ENCODE measurements around the gene CRHR2.
A peak's percentile ranks its signal among the peaks of the same experiment; 100 is the strongest.
"Not testable (repeated sequence)": the region's sequence is repeated elsewhere in the genome, so short reads cannot be mapped to it uniquely, and the experiment has no call there.

Gene CRHR2

GRCh38 chr7:30682212-30683083, at the start of gene CRHR2:
TSS of gene CRHR2 (minus strand) at chr7:30682456. CDS start at chr7:30682280, 176 bp downstream.
- peak; percentile 86 for DNase-seq

DNA sequence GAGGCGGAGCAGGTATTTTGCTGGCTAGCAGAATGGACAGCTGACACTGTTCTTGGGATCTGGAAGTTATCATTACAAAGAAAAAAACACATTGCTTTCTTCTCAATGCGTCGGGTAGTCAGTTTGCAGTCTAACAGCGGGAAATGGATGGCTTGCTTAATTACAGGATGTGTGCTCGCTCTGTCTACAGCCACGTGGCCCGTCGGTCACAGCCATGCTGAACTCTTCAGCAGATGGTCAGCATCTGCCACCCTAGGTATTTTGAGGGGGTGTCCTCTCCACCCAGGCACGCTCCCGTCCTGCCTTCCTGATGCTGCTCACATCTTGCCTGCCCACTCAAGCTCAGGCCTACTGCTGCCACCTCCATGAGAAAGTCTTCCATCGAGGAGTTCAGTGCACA, 49.3 kb upstream of the CRHR2 start:
- DNase-seq, result peak; percentile 36

DNA sequence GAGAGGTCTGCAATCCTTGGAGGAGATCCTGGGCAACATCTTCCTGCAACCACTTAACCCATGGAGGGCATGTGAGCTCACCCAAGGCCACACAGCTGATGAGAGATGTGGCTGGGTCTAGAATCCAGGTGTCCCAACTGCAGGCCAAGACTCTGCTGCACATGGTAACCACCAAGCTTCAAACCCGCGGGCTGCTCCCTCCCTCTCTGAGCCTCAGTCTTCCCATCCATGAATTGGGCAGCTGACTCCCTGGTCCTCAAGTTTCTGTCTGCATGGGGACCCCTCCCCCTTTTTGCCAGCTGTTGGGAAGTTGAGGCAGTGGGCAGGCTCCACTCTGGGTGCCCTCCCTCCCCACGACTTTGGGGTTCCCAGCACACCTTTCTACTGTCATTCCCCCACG, 48.7 kb upstream of the CRHR2 start:
- DNase-seq, result no peak

GRCh38 chr7:30730097-30730496, 47.8 kb upstream of the CRHR2 start:
- no peak for DNase-seq

DNA sequence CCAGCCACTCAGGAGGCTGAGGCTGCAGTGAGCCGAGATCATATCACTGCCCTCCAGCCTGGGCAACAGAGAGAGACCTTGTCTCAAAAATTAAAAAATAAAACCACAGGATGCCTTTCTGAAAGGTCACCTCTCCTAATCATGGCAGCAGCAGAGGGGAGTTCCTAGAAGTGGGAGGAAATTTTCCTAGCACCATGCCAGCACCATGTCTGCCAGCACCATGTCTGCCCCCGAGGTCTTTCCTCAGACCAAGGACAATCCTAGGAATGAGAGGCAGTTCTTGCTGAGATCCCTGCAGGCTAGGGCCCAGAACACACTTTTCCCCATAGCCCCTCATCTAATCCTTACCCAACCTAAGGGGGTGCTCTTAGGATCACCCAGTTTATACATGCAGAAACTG, 47.4 kb upstream of the CRHR2 start:
- no peak for DNase-seq

DNA sequence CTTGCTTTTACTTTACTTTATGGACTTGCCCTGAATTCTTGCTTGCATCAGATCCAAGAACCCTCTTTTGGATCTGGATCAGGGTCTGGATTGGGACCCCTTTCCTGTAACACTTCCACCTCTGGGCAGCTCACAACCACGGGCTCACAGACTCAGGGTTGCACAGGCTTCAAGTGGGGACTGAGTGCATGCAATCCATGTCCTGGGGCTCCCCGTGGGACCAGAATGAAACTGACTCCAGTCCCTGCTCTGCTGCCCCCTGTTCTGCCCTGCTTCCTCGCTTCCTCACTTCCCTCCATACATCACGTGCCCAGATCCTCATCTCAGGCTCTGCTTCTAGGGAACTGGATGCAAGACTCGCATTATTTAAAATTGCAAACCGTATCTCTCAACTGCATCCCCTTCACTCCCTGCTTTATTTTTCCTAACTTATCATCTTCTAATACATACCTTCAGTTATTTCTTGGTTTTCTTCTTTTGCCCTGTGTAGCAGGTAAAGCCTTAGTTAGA, 46.4 kb upstream of the CRHR2 start:
- no peak for DNase-seq

DNA sequence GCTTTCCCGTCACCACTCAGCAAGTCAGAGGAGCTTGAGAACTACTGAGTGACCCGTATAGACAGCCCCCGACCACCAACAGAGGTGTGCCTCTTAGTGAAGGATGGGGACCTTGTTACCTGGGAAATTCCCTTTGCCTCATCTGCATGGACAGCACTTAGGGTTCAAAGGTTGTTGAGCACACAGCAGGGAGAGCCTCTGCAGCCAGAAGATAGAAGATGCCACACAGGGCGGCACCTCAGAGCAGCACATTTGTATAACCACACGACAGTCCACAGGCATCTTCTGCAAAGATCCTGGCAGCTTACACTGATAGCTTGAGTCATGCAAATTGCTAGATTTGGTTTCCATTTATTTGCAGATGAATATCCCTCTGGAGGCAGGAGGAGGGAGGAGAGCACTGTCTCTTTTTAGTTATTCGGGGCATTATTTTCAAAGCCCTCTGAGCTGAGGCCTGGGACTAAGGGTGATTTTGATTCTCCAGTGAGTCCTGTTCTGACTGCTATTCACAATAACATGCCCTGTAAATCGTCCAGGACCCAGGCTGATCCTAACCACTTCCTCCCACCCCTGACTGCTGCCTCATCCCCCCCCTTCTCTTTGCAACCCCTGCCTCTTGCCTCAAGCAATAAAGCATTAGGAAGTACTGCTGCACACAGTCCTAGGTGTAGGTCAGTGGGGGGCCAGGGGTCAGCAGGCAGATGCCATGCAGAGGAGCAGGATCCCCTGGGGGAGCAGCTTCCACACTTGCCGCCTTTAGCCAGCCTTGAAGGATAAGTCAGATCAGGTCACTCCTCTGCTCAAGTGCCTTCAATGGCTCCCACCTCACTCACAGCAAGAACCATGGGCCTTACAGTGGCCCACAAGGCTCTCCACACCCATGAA, 45.0 kb upstream of the CRHR2 start:
- DNase-seq, result no peak

DNA sequence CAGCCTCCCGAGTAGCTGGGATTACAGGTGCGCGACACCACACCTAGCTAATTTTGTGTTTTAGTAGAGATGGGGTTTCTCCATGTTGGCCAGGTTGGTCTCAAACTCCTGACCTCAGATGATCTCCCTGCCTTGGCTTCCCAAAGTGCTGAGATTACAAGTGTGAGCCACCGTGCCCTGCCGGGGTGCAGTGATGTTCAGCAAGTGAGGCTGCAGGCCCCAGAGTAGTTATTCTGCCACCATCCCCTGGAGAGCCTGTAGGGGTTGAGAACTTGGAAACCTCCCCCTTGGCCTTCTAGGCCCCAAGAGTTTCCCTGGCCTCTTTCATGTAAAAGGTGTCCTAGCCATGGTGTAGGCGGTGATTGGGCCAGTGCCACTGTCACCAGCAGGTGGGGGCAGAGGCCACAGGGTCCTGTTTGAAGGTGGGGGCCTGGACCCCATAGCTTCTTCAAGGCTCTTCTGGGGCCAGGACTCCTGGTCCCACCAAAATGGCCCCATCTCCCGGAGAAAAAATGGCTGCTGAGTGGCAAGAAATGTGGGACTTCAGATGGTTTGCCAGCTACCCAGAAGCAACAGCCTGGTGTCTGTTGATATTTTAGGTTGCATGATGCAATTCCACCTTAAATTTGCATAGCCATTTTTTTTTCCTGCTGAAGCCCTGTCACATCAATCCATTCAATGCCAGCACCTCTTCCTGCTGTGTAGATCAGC, 44.2 kb upstream of the CRHR2 start:
- DNase-seq, result no peak

DNA sequence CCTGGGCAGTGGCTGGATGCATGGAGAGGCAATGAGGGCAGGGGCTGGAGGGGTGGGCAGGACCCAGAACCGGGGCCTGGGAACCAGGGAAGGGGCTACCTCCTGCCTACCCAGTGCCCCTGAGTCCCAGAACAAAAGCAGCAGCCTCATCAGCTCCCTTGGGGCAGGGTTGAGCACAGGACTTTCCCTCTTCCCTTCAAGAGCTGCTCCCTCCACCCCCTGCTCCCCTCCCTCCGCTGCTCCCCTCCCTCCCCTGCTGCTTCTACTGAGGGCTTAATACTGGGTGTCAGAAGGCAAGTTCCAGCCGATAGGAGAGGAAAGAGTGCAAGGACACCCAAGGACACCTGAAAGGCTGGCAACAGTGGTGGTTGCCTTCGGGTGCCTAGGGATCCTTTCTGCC, 41.5 kb upstream of the CRHR2 start:
- no peak for DNase-seq

DNA sequence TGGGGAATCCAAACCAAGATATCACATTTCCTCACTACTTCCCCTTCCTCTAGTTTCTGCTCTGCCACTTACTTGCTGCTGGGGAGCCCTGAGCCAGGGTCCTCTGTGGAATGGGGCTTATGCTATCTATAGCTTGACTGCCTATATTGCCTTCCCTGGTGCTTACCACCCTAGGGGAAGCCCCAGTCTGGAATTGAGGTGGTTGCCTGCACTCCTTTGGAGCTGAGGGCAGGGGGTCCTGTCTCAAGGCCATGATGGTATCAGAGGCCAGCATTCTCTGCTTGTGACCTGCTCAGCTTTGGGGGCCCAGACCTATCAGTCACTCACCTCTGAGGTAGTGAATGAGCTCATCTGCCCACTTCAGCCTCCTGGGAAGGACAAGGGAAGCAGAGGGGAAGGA, 40.4 kb upstream of the CRHR2 start:
- no peak for DNase-seq

DNA sequence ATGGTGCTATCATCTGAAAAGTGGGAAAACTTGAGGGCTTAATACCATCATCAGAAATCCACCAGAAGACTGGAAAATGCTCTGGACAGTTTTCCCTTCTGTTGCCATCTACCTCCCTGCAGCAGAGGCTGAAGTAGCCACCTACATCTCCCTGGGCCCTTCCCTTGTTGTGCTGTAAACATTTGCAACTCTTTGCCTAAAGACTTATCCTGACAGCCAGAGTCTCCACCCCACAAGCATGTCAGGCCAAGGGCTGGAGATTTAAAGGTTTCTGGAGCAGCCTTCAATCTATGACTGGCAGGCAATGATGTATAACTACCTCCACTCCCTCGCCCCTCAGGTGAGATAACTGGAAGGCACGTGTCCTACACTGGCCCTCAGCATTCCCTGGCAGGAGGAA, 39.9 kb upstream of the CRHR2 start:
- DNase-seq, result no peak

GRCh38 chr7:30721211-30721610, 39.0 kb upstream of the CRHR2 start:
- DNase-seq, result no peak

DNA sequence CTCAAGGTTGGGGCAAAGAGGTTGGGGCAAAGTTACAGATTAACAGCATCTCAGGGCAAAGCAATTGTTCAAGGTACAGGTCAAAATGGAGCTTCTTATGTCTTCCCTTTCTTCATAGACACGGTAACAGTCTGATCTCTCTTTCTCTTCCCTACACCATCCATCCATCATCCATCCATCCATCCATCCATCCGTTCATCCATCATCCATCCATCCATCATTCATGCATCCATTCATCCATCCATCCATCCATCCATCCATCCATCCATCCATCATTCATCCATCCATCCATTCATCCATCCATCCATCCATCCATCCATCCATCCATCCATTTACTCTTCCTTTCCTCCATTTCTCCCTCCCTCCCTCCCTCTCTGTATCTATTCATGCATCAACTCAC, 37.2 kb upstream of the CRHR2 start:
- DNase-seq, result not testable (repeated sequence)

DNA sequence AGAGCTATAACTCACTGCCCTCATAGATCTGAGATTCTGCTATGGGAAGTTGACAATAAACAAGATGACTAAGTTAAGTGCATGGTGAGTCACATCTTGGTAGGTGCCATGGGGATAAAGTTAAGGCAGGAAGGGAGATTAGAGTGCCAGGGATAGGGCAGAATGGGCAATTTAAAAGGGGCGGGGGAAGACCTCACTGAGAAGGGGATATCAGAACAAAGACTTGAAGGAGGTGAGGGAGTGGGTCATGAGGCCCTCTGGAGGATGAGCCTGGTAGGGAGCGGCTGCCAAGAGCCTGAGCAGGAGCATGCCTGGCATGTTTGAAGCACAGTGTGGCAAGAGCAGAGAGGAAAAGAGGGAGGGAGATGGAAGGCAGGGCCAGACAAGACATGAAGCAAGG, 34.9 kb upstream of the CRHR2 start:
- DNase-seq, result no peak

- no peak for DNase-seq
Observed at GRCh38 chr7:30714129-30714528, 31.9 kb upstream of the CRHR2 start.

GRCh38 chr7:30713392-30713791, 31.1 kb upstream of the CRHR2 start:
- no peak for DNase-seq

- DNase-seq, result no peak
Observed at GRCh38 chr7:30710669-30711068, 28.4 kb upstream of the CRHR2 start.

DNA sequence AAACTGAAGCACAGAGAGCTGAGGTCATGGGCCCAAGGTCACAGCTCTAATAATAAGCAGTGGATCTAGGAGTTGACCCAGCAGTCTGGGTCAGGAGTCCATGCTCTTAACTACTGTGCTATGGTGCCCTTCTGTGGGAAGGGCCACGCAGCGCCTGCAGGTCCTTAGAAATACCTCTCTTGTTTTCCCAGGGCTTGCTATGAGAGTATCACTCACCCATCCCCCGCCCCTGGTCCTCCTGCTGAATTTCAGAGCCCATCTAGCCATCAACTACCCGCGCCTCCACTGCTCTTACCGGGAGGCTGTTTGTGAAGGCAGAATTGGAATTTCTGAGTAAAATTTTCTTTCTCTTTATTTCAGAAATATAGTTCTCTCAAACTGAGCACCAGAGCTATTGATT, 27.3 kb upstream of the CRHR2 start:
- no peak for DNase-seq

- no peak for DNase-seq
Observed at GRCh38 chr7:30708983-30709382, 26.7 kb upstream of the CRHR2 start.

DNA sequence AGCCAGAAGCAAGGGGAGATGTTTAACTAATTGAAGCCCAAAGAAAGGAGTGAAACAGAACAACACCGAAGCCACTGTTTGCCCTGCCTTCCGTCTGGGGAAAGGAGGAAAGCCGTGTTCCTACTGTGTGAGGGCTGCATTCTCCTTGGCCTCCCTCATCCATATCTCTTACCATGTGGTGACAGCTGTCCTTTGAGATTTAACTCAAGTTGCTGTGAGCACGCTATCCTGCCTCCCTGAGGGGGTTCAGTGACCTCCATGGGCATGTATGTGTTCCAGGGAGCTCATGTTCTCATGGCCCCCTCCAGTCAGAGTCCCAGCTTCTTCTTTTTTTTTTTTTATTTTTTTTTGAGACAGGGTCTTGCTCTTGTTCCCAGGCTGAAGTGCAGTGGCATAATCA, 26.2 kb upstream of the CRHR2 start:
- DNase-seq, result no peak

GRCh38 chr7:30707391-30708357, 25.4 kb upstream of the CRHR2 start:
- no peak for DNase-seq

DNA sequence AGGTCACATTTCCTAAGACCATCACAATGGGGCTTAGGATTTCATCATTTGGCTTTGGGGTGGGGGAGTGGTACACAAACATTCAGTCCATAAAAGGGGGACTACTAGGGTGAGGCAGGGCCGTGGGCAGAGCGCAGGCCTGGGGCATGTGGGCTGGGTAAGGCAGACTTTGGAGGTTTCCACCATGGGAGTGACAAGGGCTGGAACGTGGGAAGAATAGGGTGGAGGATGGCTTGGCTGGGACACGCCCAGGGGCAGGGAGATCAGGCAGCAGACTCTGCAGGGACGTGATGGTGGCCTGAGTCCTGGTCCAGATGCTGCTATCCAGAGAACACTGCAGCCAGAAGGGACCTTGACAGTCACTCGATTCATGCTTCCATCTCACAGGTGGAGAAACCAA, 24.7 kb upstream of the CRHR2 start:
- no peak for DNase-seq

Data from retina (tissue), 1 donor.